HG02623 (cell line): Measurements from ENCODE around the gene ADGRL4.
"Not testable (repeated sequence)": the region's sequence is repeated elsewhere in the genome, so short reads cannot be mapped to it uniquely, and the experiment has no call there.

Experiments
- ATAC-seq: cut with Tn5 transposase; IDR thresholded peaks from one replicate; pipeline ENCODE4 v1.9.1; 2021; ENCODE audit warnings: moderate library complexity; ENCODE audit not compliant: unreplicated experiment

The ADGRL4 gene

DNA sequence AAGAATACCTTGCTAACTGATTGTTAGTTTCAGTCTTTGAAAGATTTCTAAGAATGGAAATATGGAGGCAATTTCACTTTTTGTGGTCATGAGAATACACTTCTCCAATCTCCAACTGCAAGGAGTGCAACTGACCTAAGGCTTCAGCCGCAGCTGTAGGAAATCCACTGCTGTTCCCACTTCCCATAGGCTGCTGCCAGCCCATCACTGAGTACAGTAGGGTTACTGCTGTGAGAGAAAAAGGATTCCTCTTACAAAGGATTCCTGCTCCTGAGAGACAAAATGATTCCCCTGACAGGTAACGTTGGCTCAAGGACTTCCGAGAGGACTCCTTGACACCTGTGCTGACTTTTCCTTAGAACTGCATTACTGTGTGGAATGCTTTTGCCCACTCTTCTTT, 87.4 kb downstream of the ADGRL4 start:
- no peak for ATAC-seq

DNA sequence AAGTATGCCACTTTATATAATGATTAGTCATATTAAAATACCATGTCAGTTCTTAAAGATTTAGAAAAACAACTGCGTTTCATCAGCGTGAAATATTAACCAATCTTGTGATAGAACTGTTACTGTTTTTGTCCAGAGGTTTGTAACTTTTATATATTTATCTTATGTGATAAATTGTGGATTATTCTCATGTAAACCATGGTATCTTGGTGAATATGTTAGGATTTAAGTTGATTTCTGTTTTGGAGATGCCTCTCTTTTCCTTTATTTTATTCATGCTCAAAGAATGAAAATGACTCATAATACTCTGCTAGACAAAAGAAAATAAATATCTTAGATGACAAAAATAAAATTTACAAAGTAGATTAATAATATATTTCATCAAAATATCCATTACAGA, 88.4 kb downstream of the ADGRL4 start:
- no peak for ATAC-seq

DNA sequence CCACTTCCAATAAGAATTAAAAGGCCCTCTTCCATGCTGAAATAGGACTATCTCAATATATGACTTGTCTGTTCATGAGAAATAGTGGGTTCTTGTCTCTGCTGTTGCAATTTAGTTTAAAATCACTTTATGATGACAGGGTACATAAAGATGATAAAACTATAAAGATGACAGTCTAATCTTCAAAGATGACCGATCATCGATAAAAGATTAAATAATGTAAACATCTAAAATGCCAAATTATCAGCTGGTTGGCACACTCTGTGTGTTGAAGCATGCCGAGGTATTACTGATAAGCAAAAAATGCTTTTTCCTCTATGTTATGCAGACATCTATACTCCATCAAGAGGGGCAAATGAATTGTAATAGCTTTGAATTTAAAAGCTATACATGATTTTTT, 89.5 kb downstream of the ADGRL4 start:
- ATAC-seq = no peak

DNA sequence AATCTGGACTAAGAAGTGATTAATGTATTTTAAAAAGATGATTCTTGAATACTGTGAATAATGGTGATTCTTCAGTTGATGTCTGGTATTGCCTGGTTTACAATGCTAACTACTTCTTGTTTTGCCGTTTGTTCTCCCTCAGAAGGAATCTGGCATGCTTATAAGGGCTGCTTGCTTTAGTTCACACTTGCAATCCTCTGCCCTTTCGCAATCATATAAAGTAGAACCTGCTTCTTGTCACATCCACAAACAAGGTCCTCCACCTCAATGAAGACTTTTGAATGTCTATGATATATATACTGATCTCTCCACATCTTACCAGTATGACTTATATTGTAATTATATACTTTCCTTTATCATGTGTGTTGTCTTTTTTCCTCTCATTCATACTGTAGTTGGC, 92.6 kb downstream of the ADGRL4 start:
- no peak for ATAC-seq

DNA sequence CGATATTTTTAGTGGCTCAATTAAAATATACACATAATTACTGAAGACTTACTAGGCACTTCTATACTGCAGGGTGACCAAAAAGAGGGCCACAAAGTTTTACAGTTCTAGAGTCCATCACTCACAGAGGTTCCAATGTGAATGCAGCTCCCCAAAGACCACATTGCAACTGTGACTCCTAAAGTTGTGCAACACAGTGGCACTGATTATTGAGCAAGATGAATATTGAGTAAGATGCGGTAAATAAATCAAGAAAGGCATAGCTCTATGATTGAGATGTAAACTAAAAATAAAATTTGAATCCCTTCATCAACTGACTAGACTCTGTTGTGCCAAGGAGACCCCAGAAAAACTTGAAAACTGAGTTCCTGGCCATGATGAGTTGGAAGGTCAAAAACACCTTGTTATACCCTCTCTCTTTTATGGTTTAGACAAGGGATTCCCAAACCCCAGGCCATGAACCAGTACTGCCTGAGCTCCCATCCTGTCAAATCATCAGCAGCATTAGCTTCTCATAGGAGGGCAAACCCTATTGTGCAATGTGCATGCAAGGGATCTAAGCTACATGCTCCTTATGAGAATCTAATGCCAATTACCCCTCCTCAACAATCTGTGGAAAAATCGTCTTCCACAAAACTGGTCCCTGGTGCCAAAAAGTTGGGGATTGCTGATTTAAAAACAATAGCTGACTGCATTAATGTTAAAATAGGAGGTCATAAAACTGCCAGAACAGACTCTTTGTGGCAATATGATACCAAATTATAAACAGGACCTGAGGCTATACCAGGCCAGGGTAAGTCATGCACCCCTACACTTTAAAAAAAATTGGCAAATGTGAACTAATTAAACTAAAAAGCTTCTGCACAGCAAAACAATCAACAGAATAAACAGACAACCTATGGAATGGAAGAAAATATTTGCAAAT, 94.3 kb downstream of the ADGRL4 start:
- ATAC-seq = no peak

DNA sequence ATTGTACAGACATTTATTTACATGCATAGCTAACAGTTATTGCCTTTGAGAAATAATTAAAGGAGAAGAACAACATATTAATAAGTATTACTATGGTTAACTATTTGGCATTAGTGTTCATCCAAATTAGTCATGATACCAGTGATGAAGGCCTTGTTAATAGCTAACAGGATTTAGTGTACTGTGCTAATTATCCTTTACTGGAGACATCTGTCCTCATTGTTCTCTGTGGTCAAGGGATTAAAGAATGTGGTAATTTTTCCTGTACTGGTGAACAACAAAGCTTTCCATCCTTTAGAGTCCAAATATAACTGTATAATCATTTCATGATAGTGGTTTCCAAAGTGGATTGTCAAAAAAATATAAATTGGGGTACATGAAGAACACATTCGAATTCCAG, 103.9 kb downstream of the ADGRL4 start:
- ATAC-seq = no peak

DNA sequence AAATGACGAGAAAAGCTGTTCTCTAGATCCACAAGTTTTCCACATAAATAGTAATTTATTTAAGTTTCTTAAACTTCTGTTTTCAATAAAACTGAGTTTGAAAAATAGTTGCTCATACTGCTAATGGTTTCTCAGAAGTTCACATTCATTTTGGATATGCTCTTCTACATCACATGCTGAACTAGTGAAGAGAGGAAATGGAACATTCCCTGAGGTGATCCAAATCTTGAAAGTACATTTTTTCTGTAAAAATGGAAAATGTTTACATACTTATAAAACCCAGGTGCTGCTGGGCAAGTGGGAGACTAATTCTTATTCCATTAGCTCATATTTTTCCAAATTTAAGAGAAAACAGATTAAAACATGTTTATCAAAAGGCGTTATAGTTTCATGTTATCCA, 111.7 kb downstream of the ADGRL4 start:
- ATAC-seq = no peak

DNA sequence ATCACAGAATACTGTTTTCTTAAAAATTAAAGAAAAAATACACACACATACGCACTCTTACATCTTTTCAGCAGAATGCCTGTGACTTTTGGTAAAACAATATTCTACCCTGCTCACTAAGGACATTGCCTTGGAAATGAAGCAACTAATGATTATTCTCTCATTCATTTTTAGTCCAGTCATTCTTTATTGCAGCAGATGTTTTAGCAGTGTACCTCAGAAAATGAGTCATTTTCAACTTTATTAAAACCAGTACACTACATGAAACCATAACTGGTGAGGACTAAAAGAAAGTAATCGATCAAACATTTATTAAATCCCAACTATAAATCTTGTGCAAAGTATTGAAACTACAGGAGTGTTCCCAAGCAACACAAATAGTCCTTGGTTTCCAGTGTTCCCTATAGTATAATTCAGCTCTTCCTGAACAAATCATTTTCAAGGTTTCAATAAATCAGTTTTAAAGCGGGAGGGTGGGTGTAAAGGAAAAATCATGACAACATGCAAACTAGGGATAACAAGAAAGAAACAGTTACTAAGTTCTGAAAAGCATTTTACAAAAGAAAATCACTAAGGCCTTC, 114.2 kb downstream of the ADGRL4 start:
- no peak for ATAC-seq

DNA sequence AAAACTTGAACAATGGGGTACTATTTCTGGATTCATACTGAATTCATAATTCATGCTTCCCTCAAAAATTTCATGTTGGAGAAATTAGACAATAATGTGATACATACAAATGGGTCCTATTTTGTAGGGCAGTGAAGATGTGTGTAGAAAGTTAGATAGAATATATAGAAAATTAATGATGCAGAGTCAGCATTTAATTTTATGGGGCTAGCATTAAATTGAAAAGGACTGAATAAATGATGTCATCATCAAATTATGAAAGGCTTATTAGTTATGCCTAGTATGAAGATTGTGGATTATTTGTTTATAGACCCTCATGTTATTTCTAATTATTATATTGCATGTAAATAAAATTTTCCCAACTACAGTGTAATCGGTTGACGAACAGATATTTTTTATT, 119.1 kb downstream of the ADGRL4 start:
- no peak for ATAC-seq

DNA sequence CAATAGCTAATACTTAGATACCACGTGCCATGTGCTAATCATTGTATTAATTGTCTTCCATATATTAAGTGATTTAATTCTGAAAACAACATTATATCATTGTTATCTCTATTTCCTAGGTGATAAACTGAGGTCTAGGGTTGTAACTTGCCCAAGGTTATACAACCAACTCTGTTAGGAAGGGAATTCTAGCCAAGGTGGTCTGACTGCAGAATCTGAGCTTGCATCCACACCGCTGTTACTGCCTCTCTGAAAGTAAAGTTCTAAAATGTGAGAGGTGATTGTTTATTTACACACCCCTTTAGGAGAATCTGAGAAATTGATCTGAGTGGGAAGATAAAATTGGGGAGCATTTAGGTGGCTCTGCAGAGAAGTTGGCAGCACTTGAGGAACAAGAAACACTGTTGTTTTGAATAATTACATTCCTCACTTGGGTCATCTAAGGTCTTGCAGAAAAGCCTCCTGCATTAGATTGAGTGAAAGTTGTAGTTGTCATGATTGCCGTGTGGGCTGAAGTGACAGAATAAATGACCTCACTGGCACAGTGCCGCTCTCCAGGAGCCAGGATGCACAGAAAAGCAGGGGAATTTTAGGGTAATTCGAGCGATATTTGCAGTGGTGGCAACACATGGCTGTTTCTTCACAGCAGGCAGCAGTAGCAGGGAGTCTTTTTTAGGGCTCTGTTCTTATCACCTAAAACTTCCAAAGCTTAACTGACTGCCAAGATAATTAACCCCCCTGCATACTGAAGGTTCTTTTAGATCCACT, 121.7 kb downstream of the ADGRL4 start:
- no peak for ATAC-seq

DNA sequence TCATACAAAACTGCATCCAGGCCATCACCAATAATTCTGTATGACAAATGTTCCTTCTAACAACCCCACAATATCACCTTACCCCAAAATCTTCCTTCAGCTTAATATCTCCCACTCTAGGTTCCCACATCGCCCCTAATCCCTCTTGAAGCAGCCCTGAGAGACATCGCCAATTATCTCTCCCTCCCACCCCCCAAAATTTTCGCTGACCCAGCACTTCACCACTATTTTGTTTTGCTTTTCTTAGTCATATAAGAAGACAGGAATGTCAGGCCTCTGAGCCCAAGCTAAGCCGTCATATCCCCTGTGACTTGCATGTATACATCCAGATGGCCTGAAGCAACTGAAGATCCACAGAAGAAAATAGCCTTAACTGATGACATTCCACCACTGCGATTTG, 126.3 kb downstream of the ADGRL4 start:
- no peak for ATAC-seq

DNA sequence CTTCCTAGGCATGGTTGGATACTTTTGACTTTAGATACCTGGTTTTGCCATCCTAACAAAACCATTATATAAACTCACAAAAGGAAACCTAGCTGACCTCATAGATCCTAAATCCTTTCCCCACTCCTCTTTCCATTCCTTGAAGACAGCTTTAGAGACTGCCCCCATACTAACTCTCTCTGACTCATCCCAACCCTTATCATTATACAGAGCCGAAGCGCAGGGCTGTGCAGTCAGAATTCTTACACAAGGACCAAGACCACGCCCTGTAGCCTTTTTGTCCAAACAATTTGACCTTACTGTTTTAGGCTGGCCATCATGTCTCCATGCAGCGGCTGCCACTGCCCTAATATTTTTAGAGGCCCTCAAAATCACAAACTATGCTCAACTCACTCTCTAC, 130.5 kb downstream of the ADGRL4 start:
- not testable (repeated sequence) for ATAC-seq

DNA sequence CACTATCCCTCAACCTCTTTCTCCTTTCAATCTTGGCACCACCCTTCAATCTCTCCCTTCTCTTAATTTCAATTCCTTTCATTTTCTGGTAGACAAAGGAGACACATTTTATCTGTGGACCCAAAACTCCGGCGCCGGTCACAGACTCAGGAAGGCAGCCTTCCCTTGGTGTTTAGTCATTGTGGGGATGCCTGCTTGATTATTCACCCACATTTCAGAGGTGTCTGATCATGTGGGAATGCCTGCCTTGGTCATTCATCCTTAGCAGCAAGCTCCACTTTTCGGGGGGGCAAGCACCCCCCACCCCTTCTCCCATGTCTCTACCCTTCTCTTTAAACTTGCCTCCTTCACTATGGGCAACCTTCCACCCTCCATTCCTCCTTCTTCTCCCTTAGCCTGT, 133.7 kb downstream of the ADGRL4 start:
- not testable (repeated sequence) for ATAC-seq

DNA sequence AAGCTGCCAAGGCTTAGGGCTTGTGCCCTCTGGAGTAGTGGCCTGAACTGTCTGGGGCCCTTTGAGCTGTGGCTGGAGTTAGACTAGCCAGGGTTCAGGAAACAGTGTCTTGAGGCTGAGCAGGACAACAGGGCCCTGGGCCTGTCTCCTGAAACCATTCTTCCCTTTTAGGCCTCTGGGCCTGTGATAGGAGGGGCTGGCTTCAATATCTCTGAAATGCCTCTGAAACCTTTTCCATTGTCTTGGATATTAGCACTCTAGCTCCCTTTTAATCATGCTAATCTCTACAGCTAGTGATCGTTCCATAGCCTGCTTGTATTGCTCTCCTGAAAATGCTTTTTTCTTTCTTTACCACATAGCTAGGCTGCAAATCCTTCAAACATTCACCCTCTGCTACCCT, 135.3 kb downstream of the ADGRL4 start:
- no peak for ATAC-seq

DNA sequence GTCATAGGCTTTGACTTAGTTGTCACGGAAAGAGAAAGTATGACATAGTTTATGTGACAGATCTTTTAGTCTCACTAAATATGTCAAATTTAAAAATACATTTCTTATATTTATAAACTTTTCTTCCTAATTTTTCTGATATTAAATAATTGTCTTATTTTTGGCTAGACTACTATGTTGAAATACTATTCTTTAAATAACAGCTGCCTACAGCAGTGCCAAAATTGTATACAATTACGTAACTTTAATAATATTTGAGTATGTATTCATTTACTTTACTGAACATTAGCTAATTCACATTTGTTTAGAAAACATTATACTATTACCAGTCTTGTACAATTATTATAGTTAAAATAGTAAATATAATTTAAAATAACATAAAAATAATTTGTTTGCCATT, 137.4 kb downstream of the ADGRL4 start:
- ATAC-seq = no peak

DNA sequence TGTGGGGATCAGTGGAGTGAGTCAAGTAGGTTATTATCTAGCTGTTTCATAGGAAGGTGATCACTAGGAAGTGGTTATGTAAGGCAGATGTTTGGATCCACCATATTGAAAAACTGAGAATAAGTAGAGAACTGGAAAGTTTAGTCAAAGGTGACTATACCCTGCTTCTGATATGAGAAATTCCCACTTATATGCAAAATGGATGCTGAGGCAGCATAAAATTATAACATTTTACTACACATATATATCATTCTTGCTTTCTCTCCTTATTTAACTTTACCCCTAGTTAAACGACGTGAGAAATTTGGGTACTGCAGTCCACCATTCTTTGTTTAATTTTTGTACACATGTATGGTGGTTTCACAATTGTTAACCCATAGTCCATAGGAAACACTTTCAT, 142.4 kb downstream of the ADGRL4 start:
- ATAC-seq = no peak

DNA sequence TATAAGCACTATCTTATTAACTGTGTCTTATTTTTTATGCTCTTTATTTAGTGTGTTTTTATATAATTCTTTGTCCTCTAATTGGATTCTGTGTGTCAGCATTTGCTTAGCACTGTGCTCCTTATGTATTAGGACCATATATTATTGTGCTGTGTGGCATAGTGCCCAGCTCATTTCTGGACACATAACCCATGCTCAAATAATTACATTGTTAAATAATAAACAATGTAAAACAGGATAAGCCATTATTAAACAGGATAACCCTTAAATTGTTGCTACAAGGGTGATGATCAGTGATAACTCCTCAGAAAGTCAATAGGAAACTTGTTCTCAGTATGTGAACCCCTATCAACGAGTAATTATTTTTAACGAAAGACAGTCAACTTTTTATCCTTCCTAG, 150.4 kb downstream of the ADGRL4 start:
- no peak for ATAC-seq

DNA sequence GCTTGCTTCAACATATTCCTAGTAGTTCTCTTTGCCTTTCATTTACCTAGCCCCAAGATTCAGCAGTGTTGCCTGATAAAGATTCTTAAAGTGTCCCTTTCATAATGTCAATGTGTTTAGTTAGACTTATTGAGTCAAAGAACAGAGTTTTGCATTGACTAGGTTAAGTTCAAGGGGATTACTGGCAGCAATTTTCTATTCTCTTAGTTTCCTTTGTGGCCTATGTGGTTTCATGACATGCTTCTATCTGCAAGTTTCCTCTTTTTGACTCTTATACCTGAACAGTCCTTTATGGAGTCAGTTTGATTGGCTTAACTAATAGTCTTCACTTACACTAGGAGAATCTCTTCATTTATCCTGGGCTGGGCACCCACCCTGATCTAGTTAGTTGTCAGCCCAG, 151.3 kb downstream of the ADGRL4 start:
- peak; percentile 88 for ATAC-seq

DNA sequence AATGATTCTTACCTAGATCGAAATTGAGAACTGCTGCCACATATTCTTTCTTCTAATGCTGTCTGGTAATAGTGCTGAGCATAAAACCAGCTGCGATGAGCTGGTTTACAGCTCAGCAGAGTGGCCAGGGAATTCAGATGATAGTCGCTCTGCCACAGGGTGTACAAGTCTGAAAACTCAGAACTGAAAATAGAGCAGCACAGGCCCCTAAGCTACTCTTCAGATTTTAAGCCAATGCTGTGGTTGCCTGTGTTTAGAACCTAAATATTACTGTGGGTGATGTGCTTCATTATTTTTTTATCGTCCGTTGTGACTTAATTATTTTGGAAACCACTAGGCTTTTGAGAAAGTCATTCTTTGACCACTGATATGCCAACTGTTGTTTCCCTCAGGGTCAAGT, 152.0 kb downstream of the ADGRL4 start:
- ATAC-seq = no peak

DNA sequence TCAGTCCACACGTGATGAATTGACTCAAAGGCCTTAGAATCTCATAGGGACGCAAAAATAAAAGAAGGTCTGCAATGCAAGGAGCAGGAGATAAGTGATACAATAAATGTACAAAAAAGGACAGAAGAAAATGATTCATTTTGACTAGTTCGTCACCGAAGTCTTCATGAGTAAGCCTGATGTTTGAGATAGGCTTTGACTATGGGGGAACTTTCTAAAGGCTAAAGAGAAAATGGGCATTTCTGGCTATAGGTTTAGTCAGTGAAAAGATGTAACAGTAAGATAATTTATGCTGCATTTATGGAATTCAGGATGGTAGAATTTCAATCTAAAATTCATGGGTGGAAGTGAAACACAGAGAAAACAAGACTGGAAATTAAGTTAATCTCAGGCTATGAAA, 163.0 kb downstream of the ADGRL4 start:
- ATAC-seq = no peak

DNA sequence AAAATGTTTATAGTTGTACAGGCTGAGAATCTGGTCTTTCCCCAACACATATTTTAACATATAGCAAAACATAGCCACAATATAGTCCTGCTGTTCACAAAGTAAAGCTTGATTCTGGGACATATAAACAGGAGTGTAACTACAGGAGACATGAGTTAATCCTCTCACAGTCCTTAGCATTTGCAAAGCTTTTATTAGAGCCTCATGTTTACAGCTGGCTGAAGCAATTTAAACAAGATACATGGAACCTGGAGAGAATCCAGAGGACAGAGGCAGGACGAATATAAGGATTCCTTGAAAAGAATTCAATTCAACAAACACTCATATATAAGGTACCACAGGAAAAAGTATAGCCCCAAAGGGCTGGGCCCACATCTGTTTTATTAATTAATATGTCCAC, 163.4 kb downstream of the ADGRL4 start:
- no peak for ATAC-seq
